GM12878 (cell line): ENCODE results near the gene ST6GAL2. TPM values are rescaled to one million over a fixed set of nuclear protein-coding genes. Genes with fewer than 3 reads are reported as not detected.

Experiments used
- ATAC-seq: fragments of 200-7000 bp; cut with Tn5 transposase; 3 replicates; pipeline ENCODE4 v1.9.1; 2020; ENCODE audit warnings: mild to moderate bottlenecking, moderate library complexity
- BruUV-seq: library from RNA; stranded (reverse); fragments of 400-500 nt; replicated peaks from 2 replicates; lab custom pipeline; 2021; lab: Mats Ljungman, UMichigan
- CTCF ChIA-PET: fragments of 300-600 bp; sonication (Branson Sonifier 250); formaldehyde crosslinking; extraction: SDS; loops from one replicate; lab custom pipeline; 2021; ENCODE audit warnings: inconsistent platforms; lab: Yijun Ruan, JAX
- POLR2A ChIA-PET: fragments of 350-600 bp; formaldehyde crosslinking; extraction: SDS; loops from one replicate; lab custom pipeline; 2021; ENCODE audit warnings: inconsistent platforms; lab: Charles Lee
- RAD21 ChIA-PET: fragments of 300-600 bp; sonication (Branson Sonifier 250); formaldehyde crosslinking; loops from one replicate; lab custom pipeline; 2023; ENCODE audit warnings: antibody characterized with exemption; ENCODE audit not compliant: unreplicated experiment; lab: Charles Lee
- SMC1A ChIA-PET: fragments of 300-600 bp; sonication (Branson Sonifier 250); formaldehyde crosslinking; loops from one replicate; lab custom pipeline; 2023; ENCODE audit not compliant: unreplicated experiment, uncharacterized antibody; lab: Charles Lee
- DNase-seq: peaks from one replicate; pipeline ENCODE4 v3.0.0-alpha.2; 2011; ENCODE audit warnings: low read depth, low spot score
- FAIRE-seq: peaks from 3 replicates; lab custom pipeline; 2011; peaks lifted over from hg19 to GRCh38; lab: Jason Lieb, UNC
- H2AFZ ChIP-seq: 2 replicates; pipeline ENCODE4 v1.6.0; 2011; ENCODE audit warnings: low read depth, low read length, control low read depth; ENCODE audit not compliant: control insufficient read depth
- H3K27ac ChIP-seq: 2 replicates; pipeline ENCODE4 v1.5.1; 2011; ENCODE audit warnings: control low read depth; ENCODE audit not compliant: control insufficient read depth, insufficient read depth
- H3K27me3 ChIP-seq, 2 experiments: replicated peaks in 1 of 2; 2 replicates each; pipeline versions ENCODE4 v1.6.0 to v1.6.1; 2011; ENCODE audit warnings: low read length in 1 of 2; ENCODE audit not compliant: control insufficient read depth in 2 of 2, insufficient read depth in 2 of 2
- H3K36me3 ChIP-seq, 2 experiments: 2 replicates each; pipeline ENCODE4 v1.5.1; 2011; ENCODE audit warnings: low read length in 1 of 2; ENCODE audit not compliant: control insufficient read depth in 2 of 2, insufficient read depth in 2 of 2
- H3K4me1 ChIP-seq: 2 replicates; pipeline ENCODE4 v1.6.1; 2011; ENCODE audit warnings: mild to moderate bottlenecking, low read length, moderate library complexity, mixed read lengths; ENCODE audit not compliant: control insufficient read depth, insufficient read depth
- H3K4me2 ChIP-seq: 2 replicates; pipeline ENCODE4 v1.6.0; 2011; ENCODE audit warnings: control low read depth; ENCODE audit not compliant: control insufficient read depth, insufficient read depth
- H3K4me3 ChIP-seq: fragments of 200-600 bp; sonication (generic); 2 replicates; pipeline ENCODE4 v1.5.1; 2016
- H3K79me2 ChIP-seq: 2 replicates; pipeline ENCODE4 v1.6.0; 2011; ENCODE audit warnings: low read length; ENCODE audit not compliant: control insufficient read depth, insufficient read depth
- H3K9ac ChIP-seq: 2 replicates; pipeline ENCODE4 v1.8.0; 2011; ENCODE audit warnings: low read length, control low read depth, mixed read lengths; ENCODE audit not compliant: control insufficient read depth, insufficient read depth
- H3K9me3 ChIP-seq: replicated peaks from 3 replicates; pipeline ENCODE4 v1.5.1; 2011; ENCODE audit warnings: mild to moderate bottlenecking, low read length; ENCODE audit not compliant: control insufficient read depth, insufficient read depth
- H4K20me1 ChIP-seq: 2 replicates; pipeline ENCODE4 v1.6.0; 2011; ENCODE audit not compliant: control insufficient read depth, insufficient read depth
- ATF2 ChIP-seq: IDR thresholded peaks from 2 replicates; pipeline ENCODE4 v1.6.1; 2012; ENCODE audit warnings: low read length, inconsistent platforms
- ATF7 ChIP-seq: fragments of 450-650 bp; IDR thresholded peaks from 2 replicates; pipeline ENCODE4 v1.6.1; 2016; ENCODE audit warnings: low read depth, mild to moderate bottlenecking
- HDGF ChIP-seq: fragments of 450-650 bp; IDR thresholded peaks from 2 replicates; pipeline ENCODE4 v1.6.1; 2016; ENCODE audit warnings: antibody characterized with exemption
- JUNB ChIP-seq: IDR thresholded peaks from 2 replicates; pipeline ENCODE4 v1.6.1; 2016; ENCODE audit warnings: antibody characterized with exemption, mild to moderate bottlenecking
- STAT1 ChIP-seq: fragments of 450-650 bp; conservative IDR thresholded peaks from 2 replicates; pipeline ENCODE4 v1.6.1; 2014; ENCODE audit warnings: antibody characterized with exemption, mild to moderate bottlenecking
- YY1 ChIP-seq: IDR thresholded peaks from 2 replicates; pipeline ENCODE4 v1.6.1; 2011; ENCODE audit warnings: low read depth, mild to moderate bottlenecking, low read length
- ZNF592 ChIP-seq: fragments of 450-650 bp; IDR thresholded peaks from 2 replicates; pipeline ENCODE4 v1.6.1; 2017; ENCODE audit warnings: mild to moderate bottlenecking, moderate library complexity
- WGBS: methylation state at CpG from one replicate; pipeline ENCODE4 v1.1.6; 2016; ENCODE audit warnings: low lambda C conversion rate; ENCODE audit not compliant: insufficient replicate concordance, insufficient coverage; ENCODE audit errors: missing lambda C conversion rate; 5-methylcytosine and 5-hydroxymethylcytosine counted together
- in situ Hi-C: fragments of 300-500 bp; cut with MboI; formaldehyde crosslinking; loops from 9 replicates; pipeline ENCODE4 v1.14.3; 2018; ENCODE audit warnings: mixed read lengths
- intact Hi-C: fragments of 100-400 bp; cut with micrococcal nuclease; formaldehyde crosslinking; loops from one replicate; pipeline ENCODE4 v1.14.2; 2022; ENCODE audit not compliant: unreplicated experiment
- polyA plus RNA-seq, 11 experiments: library from polyadenylated mRNA; depleted of rRNA in 4 of 11; unstranded in 6 of 11; stranded (reverse) in 5 of 11; fragments of >200 nt; fragmentation: Nextera tagmentation in 4 of 11; fragmentation: Illumina TruSeq in 1 of 11; extraction: Ambion mirVana in 4 of 11; extraction: Trizol in 1 of 11; gene quantifications; 1 replicate in 1 of 11; 2 replicates in 10 of 11; pipeline versions ENCODE4 v1.2.1 to v1.2.3, GENCODE V29; 2011 to 2016; ENCODE audit warnings: inconsistent platforms in 2 of 11, missing spikeins in 2 of 11, low read depth in 1 of 11
- total RNA-seq, 4 experiments: library from RNA; depleted of rRNA in 3 of 4; stranded (reverse); fragments of >200 nt in 3 of 4; fragmentation: Illumina TruSeq in 1 of 4; extraction: Trizol in 1 of 4; gene quantifications; 2 replicates each; pipeline versions ENCODE4 v1.2.1 to v1.2.3, GENCODE V29; 2013 to 2021

The ST6GAL2 gene
- total and polyA plus RNA-seq, 10 of the 15 experiments (the other 5 are each of a cell fraction or from before 2014, with no cell fraction given), result not detected

GRCh38 chr2:106919012-106919411 lies 33.0 kb upstream of the ST6GAL2 start:
- in situ Hi-C loops (no loop called here), intact Hi-C loops (no loop called here)
- Histone ChIP-seq H3K9ac (no peak overlapping the region), H3K27me3 (no peaks in the 10 kb centered on the region), H3K4me2 (no peak overlapping the region), H3K4me3 (no peak overlapping the region), H3K9me3 (no peaks in the 10 kb centered on the region), H3K27ac (no peak overlapping the region), H2AFZ (no peak overlapping the region), H3K79me2 (no peaks in the 10 kb centered on the region), H4K20me1 (no peaks in the 10 kb centered on the region), H3K4me1 (no peaks in the 10 kb centered on the region), H3K36me3 (no peaks in the 10 kb centered on the region)
- SMC1A ChIA-PET, result interaction anchor here (0.6 kb wide), 1 partner anchor 150 kb away, joined by 3 read pairs; no protein-coding TSS in a partner anchor
- BruUV-seq, result no TSS peak
- WGBS, result 0% methylated on average over 1 of the region's 1 CpG
- no peak for TF ChIP-seq ATF7
- no peak for TF ChIP-seq HDGF
- TF ChIP-seq YY1, result no peak
- no peak for TF ChIP-seq ATF2
- no peak for TF ChIP-seq ZNF592
- no peak for TF ChIP-seq STAT1
- TF ChIP-seq JUNB, result no peak
- no peak for DNase-seq
- CTCF ChIA-PET, result interaction anchor here (0.7 to 1.1 kb wide), 2 partner anchors 8 to 413 kb away, joined by 3 read pairs; no protein-coding TSS in a partner anchor
- RAD21 ChIA-PET, result no interaction called here
- ATAC-seq, result no peak
- POLR2A ChIA-PET, result no interaction called here
- FAIRE-seq, result no peak
